Liver (tissue), 9 donors: ENCODE data around the gene CMC4. TPM values are rescaled to one million over a fixed set of nuclear protein-coding genes. Genes with fewer than 3 reads are reported as not detected.

Source experiments
- DNase-seq: peaks from one replicate; pipeline ENCODE4 v3.0.0-alpha.2; 2017; ENCODE audit warnings: low spot score
- H3K27ac ChIP-seq, 2 donors: one replicate each; pipeline ENCODE4 v1.7.0; 2013; ENCODE audit warnings: inconsistent platforms in 2 of 2, low read length in 2 of 2, control low read depth in 1 of 2, low read depth in 1 of 2, mild to moderate bottlenecking in 1 of 2
- H3K27me3 ChIP-seq, 4 donors: one replicate each; pipeline versions ENCODE4 v1.6.1 to v1.7.0; 2013; ENCODE audit warnings: low read length in 3 of 4, inconsistent platforms in 1 of 4, mild to moderate bottlenecking in 1 of 4, moderate library complexity in 1 of 4; ENCODE audit not compliant: control insufficient read depth in 4 of 4, insufficient read depth in 4 of 4
- H3K36me3 ChIP-seq, 4 donors: one replicate each; pipeline versions ENCODE4 v1.6.1 to v1.7.0; 2013; ENCODE audit warnings: low read length in 3 of 4, mild to moderate bottlenecking in 3 of 4, low read depth in 1 of 4, moderate library complexity in 1 of 4; ENCODE audit not compliant: control insufficient read depth in 4 of 4, insufficient read depth in 3 of 4
- H3K4me1 ChIP-seq, 4 donors: one replicate each; pipeline versions ENCODE4 v1.6.1 to v1.7.0; 2013; ENCODE audit warnings: low read length in 3 of 4, mild to moderate bottlenecking in 3 of 4, moderate library complexity in 1 of 4; ENCODE audit not compliant: control insufficient read depth in 4 of 4, insufficient read depth in 4 of 4
- H3K4me3 ChIP-seq, 3 donors: one replicate each; pipeline versions ENCODE4 v1.6.1 to v1.7.0; 2013; ENCODE audit warnings: low read length in 3 of 3, control low read depth in 1 of 3, low read depth in 1 of 3, mild to moderate bottlenecking in 1 of 3
- H3K9ac ChIP-seq, 2 donors: one replicate each; pipeline ENCODE4 v1.7.0; 2013; ENCODE audit warnings: low read length in 2 of 2, mild to moderate bottlenecking in 2 of 2, moderate library complexity in 2 of 2, control low read depth in 1 of 2, low read depth in 1 of 2
- H3K9me3 ChIP-seq, 4 donors: one replicate each; pipeline versions ENCODE4 v1.6.1 to v1.7.0; 2013; ENCODE audit warnings: low read length in 3 of 4; ENCODE audit not compliant: control insufficient read depth in 4 of 4
- ATF3 ChIP-seq: IDR thresholded peaks from 2 replicates; pipeline ENCODE4 v1.6.1; 2016; ENCODE audit warnings: antibody characterized with exemption
- CTCF ChIP-seq: fragments of 150-350 bp; IDR thresholded peaks from 2 replicates; pipeline ENCODE4 v1.5.1; 2017; ENCODE audit warnings: improper control_type of control experiment, low read depth, low read length; ENCODE audit not compliant: missing input control
- EGR1 ChIP-seq, 2 donors: IDR thresholded peaks; 2 replicates each; pipeline ENCODE4 v1.6.1; 2016 to 2018; ENCODE audit warnings: antibody characterized with exemption in 2 of 2, low read depth in 2 of 2
- FOXA1 ChIP-seq: IDR thresholded peaks from 2 replicates; pipeline ENCODE4 v1.6.1; 2016; ENCODE audit warnings: antibody characterized with exemption
- FOXA2 ChIP-seq: IDR thresholded peaks from 2 replicates; pipeline ENCODE4 v1.6.1; 2016; ENCODE audit warnings: antibody characterized with exemption
- GABPA ChIP-seq, 2 donors: IDR thresholded peaks in 1 of 2; conservative IDR thresholded peaks in 1 of 2; 2 replicates each; pipeline ENCODE4 v1.6.1; 2016; ENCODE audit warnings: antibody characterized with exemption in 2 of 2, mild to moderate bottlenecking in 1 of 2, moderate library complexity in 1 of 2
- HNF4A ChIP-seq, 2 donors: conservative IDR thresholded peaks; 2 replicates each; pipeline ENCODE4 v1.6.1; 2016; ENCODE audit warnings: antibody characterized with exemption in 2 of 2, mild to moderate bottlenecking in 2 of 2
- HNF4G ChIP-seq: IDR thresholded peaks from 2 replicates; pipeline ENCODE4 v1.6.1; 2016; ENCODE audit warnings: antibody characterized with exemption
- JUND ChIP-seq, 2 donors: IDR thresholded peaks; 2 replicates each; pipeline ENCODE4 v1.6.1; 2016; ENCODE audit warnings: antibody characterized with exemption in 2 of 2
- MAX ChIP-seq: IDR thresholded peaks from 2 replicates; pipeline ENCODE4 v1.6.1; 2016; ENCODE audit warnings: antibody characterized with exemption
- NR2F2 ChIP-seq: IDR thresholded peaks from 2 replicates; pipeline ENCODE4 v1.6.1; 2016; ENCODE audit warnings: antibody characterized with exemption
- RAD21 ChIP-seq, 2 donors: IDR thresholded peaks; 2 replicates each; pipeline ENCODE4 v1.6.1; 2016; ENCODE audit warnings: antibody characterized with exemption in 2 of 2, mild to moderate bottlenecking in 2 of 2
- REST ChIP-seq: IDR thresholded peaks from 2 replicates; pipeline ENCODE4 v1.6.1; 2016; ENCODE audit warnings: antibody characterized with exemption, mild to moderate bottlenecking
- RXRA ChIP-seq, 2 donors: IDR thresholded peaks; 2 replicates each; pipeline ENCODE4 v1.6.1; 2017 to 2018; ENCODE audit warnings: antibody characterized with exemption in 2 of 2, mild to moderate bottlenecking in 1 of 2
- SP1 ChIP-seq: IDR thresholded peaks from 2 replicates; pipeline ENCODE4 v1.6.1; 2018; ENCODE audit warnings: antibody characterized with exemption, mild to moderate bottlenecking
- TAF1 ChIP-seq: conservative IDR thresholded peaks from 2 replicates; pipeline ENCODE4 v1.6.1; 2016; ENCODE audit warnings: antibody characterized with exemption, mild to moderate bottlenecking
- YY1 ChIP-seq: IDR thresholded peaks from 2 replicates; pipeline ENCODE4 v1.6.1; 2016; ENCODE audit warnings: antibody characterized with exemption, mild to moderate bottlenecking
- ZBTB33 ChIP-seq: IDR thresholded peaks from 2 replicates; pipeline ENCODE4 v1.6.1; 2016; ENCODE audit warnings: antibody characterized with exemption
- WGBS: extraction: QIAGEN DNeasy Blood & Tissue Kit; methylation state at CpG from one replicate; pipeline ENCODE4 v1.1.7; 2013; 5-methylcytosine and 5-hydroxymethylcytosine counted together
- polyA plus RNA-seq, 2 donors: library from polyadenylated mRNA; stranded (reverse) in 1 of 2; unstranded in 1 of 2; fragments of 200-250 nt in 1 of 2; fragments of >200 nt in 1 of 2; fragmentation: Nextera tagmentation in 1 of 2; extraction: Ambion mirVana in 1 of 2; gene quantifications; one replicate each; pipeline versions ENCODE4 v1.2.1 to v1.2.3, GENCODE V29; 2013 to 2015
- total RNA-seq, 2 donors: library from RNA; depleted of rRNA; stranded (reverse); fragments of >200 nt; gene quantifications; one replicate each; pipeline ENCODE4 v1.2.3, GENCODE V29; 2014
- donor health status: healthy.
- donor health status: healthy.
- donor health status: healthy.
- donor health status: healthy.
- donor health status: healthy.

Gene CMC4
- total and polyA plus RNA-seq, 4 donors, result 4.2 to 17.3 (median 10.4) TPM

- no peak for TF ChIP-seq TAF1
- no peak for TF ChIP-seq HNF4A (conservative IDR thresholded peaks at IDR 0.05)
- no peak for TF ChIP-seq RXRA (IDR thresholded peaks at IDR 0.05)
Observed at GRCh38 chrX:155070038-155070437, 898 bp downstream of the CMC4 start (continued).

- H3K27ac ChIP-seq, result no peak overlapping the region
- DNase-seq, result no peak
- no peaks in the 10 kb centered on the region for H3K9me3 ChIP-seq
- peak overlapping the region in 2 of 3 donors; percentile 60 to 75 for H3K4me3 ChIP-seq
- 100% methylated on average over 1 of the region's 1 CpG for WGBS
- H3K27me3 ChIP-seq, result no peaks in the 10 kb centered on the region
- no peak overlapping the region for H3K9ac ChIP-seq
- H3K4me1 ChIP-seq, result peaks cover 3 to 8% (median 6%) of the 10 kb centered on the region in 4 donors
- no peak for TF ChIP-seq YY1
- H3K36me3 ChIP-seq, result no peaks in the 10 kb centered on the region
Observed at GRCh38 chrX:155069414-155069813, 1.5 kb downstream of the CMC4 start.

- H3K27me3 ChIP-seq, result no peaks in the 10 kb centered on the region
- no peaks in the 10 kb centered on the region for H3K36me3 ChIP-seq
- H3K9me3 ChIP-seq, result no peaks in the 10 kb centered on the region
- H3K4me3 ChIP-seq, result no peak overlapping the region
- H3K9ac ChIP-seq, result no peak overlapping the region
- no peak for DNase-seq
- TF ChIP-seq GABPA (IDR thresholded peaks at IDR 0.05 in 1 of 2, conservative IDR thresholded peaks at IDR 0.05 in 1 of 2) (no peak), TAF1 (no peak), NR2F2 (no peak), HNF4A (conservative IDR thresholded peaks at IDR 0.05) (peak in 1 of 2 donors; percentile 30), SP1 (no peak), REST (no peak), MAX (no peak), ATF3 (no peak), YY1 (no peak), ZBTB33 (no peak), JUND (IDR thresholded peaks at IDR 0.05) (peak in 1 of 2 donors; percentile 17), CTCF (no peak), EGR1 (IDR thresholded peaks at IDR 0.05; ENCODE audit: low read depth in 2 of 2) (no peak), FOXA1 (no peak), HNF4G (no peak), RAD21 (IDR thresholded peaks at IDR 0.05) (no peak), RXRA (IDR thresholded peaks at IDR 0.05) (peak in 1 of 2 donors; percentile 29), FOXA2 (peak; percentile 6)
- peak overlapping the region in 1 of 2 donors; percentile 28 for H3K27ac ChIP-seq
- peaks cover 3 to 8% (median 6%) of the 10 kb centered on the region in 4 donors for H3K4me1 ChIP-seq
- WGBS, result 38% methylated on average over 1 of the region's 1 CpG
Observed at GRCh38 chrX:155068165-155068564, 2.8 kb downstream of the CMC4 start.
